GM18507 (cell line): ENCODE measurements around the gene B4GALNT3.

Source experiments
- DNase-seq: peaks from one replicate; pipeline ENCODE4 v3.0.0; 2011; ENCODE audit warnings: low read depth; ENCODE audit not compliant: insufficient read length; ENCODE audit errors: extremely low spot score
- FAIRE-seq: peaks from 2 replicates; lab custom pipeline; 2011; peaks lifted over from hg19 to GRCh38; lab: Jason Lieb, UNC

B4GALNT3 gene

DNA sequence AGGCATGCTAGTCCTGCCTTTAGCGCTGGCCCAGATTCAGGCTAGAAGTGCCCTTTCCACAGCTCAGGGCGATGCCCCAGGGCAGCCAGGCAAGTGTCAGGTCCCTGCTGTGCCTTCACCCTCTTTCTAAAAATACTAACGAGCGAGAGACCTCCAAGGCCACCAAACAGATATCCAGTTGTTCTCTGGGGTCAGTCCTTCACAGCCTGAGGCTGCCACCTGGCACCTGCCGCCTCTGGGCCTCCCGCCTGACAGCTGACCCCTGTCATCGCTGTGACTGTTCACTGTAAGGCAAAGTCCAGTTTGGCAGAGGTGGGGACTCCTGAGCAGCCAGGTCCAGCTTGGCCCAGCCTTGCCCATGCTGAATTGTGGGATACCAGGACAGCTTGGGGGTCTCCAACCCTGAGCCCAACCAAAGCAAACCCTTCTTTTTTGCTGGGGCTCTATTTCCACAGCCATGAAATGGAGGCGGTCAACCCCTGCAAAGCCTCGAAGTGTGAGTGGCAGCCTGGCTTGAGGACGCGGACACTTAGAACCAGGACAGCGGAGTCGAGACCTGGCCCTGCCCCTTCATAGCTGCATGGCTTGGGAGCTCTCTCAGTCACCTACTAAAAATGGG lies 123.6 kb downstream of the B4GALNT3 start:
- FAIRE-seq, result no peak

DNA sequence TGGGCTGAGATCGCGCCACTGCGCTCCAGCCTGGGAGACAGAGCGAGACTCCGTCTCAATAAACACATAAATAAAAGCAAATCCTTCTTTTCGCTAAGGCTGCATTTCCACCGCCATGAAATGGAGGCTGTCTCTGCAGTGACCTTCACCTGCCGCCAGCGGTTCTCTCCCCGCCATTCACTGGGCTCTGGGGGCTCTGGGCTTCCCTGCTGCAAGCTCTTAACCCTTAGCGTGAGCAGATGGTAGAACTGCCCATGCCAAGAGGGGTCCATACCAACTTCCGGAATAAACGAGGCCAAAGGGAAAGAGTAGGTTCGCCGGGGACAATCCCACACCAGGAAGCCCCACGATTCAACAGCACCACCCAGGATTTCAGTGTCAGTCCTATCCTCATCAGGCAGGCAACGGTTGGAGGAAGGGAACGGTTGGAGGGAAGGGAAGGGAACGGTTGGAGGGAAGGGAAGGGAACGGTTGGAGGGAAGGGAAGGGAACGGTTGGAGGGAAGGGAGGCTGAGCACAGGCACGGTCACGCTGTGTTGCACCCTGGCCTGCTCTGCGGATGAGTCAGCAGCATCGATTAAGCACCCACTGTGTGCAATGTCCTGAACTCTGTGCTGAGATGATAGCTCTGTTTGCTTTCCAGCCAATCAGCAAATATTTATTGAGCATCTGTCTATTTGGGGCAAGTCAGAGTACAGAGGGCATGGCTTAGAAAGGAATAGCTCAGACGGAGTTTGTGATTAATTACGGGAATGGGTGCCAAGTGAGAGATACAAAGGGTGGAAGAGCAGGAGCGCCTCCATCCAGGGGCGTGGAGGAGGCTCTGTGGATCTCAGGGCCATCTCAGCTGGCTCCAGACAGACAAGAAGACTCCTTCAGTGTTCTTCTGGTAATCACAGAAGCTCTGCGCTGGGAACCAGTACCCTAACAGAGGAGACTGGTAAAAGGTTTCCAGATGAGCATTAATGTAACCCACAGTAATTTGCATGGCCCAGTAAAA lies 125.6 kb downstream of the B4GALNT3 start:
- DNase-seq (no peak), FAIRE-seq (no peak)

More for the DNA sequence above, 123.6 kb downstream of the B4GALNT3 start:
- DNase-seq, result no peak

- FAIRE-seq (no peak), DNase-seq (no peak)
These were observed 126.8 kb downstream of the B4GALNT3 start for GRCh38 chr12:586318-587071.

DNA sequence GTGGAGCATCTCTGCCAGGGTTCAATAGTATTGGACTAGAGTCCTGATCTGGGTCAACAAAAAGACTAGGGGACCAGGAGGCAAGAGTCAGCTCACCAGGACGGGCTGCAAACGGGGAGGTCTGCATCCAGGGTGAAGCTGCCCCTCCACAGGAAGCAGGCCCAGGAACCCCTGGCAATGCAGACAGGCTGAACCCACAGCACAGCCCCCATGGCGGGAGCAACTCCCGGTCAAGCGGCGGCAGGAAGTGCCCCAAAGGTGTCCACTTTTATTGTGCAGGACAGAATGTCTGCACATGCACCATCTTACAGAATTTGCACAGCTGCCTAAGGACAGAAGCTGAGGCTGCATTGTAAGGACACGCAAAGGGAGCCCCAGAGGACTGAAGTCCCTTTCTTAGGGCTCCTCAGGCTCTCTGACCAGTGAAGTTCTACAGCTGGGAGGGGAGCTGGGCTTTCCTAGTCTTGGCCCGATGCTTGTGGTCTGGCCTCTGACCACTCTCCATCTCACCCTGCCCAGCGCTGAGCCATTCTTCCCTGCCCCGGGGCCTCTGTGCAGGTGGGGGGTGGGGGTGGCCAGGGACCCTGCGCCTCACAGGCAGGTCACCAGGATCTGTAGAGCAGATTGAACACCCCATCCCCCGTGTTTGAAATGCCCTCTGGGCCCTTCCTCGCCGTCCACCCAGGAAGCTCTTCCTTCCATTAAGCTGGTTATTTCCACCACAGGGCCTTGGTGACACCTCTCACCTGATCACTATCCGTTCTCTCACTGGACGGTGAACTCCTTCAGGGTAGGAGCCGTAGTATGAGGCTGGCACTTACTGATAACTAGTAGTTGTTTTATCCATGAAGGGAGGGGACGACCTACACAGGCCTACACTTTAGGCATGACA lies 127.6 kb downstream of the B4GALNT3 start:
- no peak for FAIRE-seq
- no peak for DNase-seq

DNA sequence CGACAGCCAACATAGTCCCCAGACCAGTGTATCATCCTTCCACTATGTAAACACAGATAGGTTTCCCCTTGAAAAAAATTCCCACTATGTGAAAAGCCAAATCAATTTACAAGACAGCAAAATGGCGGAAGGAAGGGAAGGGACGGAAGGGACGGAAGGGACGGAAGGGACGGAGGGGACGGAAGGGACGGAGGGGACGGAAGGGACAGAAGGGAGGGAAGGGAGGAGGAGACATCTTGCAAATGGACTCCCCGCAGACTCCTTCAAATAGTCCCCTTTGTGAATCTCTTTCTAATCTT lies 128.2 kb downstream of the B4GALNT3 start:
- DNase-seq, result no peak
- no peak for FAIRE-seq

- no peak for FAIRE-seq
- no peak for DNase-seq
These were observed 128.9 kb downstream of the B4GALNT3 start for GRCh38 chr12:588646-589045.

- no peak for FAIRE-seq
- DNase-seq, result no peak
These were observed 130.5 kb downstream of the B4GALNT3 start for GRCh38 chr12:590206-590750.

- FAIRE-seq (no peak), DNase-seq (no peak)
These were observed 131.7 kb downstream of the B4GALNT3 start for GRCh38 chr12:591167-592023.

- FAIRE-seq (no peak), DNase-seq (no peak)
These were observed 132.3 kb downstream of the B4GALNT3 start for GRCh38 chr12:592024-592505.

GRCh38 chr12:593396-594270 lies 133.9 kb downstream of the B4GALNT3 start:
- FAIRE-seq, result no peak

GRCh38 chr12:597926-598568 lies 138.3 kb downstream of the B4GALNT3 start:
- FAIRE-seq, result no peak
- DNase-seq, result no peak

More at GRCh38 chr12:593396-594270, 133.9 kb downstream of the B4GALNT3 start:
- no peak for DNase-seq

DNA sequence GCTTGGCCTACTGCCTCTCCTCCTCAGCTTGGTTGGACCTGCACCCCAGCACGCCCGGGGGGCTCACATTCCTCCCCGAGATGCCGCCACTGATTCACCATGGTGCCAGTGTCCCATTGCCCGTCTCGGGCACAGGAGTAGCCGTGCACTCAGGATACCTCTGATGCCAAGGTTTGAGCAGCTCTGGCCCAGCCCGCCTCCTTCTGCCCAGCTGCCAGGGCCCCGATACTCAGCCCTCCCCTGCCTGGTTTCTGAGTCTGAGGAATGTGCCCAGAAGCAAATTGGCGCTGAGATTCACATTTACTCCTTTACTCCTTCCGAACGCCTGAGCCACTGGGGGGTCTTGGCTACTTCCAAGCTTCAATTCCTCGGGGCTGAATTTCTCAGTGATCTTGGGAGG lies 140.0 kb downstream of the B4GALNT3 start:
- DNase-seq (no peak), FAIRE-seq (no peak)

GRCh38 chr12:601976-602699 lies 142.4 kb downstream of the B4GALNT3 start:
- FAIRE-seq (no peak), DNase-seq (no peak)

GRCh38 chr12:602700-603068 lies 142.9 kb downstream of the B4GALNT3 start:
- FAIRE-seq, result no peak
- DNase-seq, result no peak

DNA sequence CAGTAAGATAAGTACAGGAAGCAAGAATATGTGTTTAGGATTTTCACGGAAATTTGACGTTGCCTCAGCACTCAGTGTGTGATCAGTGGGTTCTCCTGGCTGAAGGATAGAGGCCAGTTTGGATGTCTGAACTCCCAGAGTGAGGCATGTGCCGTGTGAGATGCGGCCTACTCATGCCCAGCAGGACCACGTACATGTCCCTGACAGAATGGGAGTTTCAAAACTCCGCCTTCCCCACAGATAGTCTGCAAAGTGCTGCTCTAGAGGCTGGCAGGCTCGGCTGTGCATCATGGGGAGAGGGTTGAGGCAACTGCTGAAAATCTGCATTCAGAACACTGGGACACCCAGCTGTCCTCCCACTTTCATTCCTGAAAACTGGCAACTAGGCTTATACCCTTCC lies 145.2 kb downstream of the B4GALNT3 start:
- DNase-seq (no peak), FAIRE-seq (no peak)

GRCh38 chr12:607541-608001 lies 147.8 kb downstream of the B4GALNT3 start:
- DNase-seq (no peak), FAIRE-seq (no peak)
